ENCODE measurements around the gene DNAJA1. TPM values are rescaled to one million over a fixed set of nuclear protein-coding genes. Genes with fewer than 3 reads are reported as not detected.
A peak's percentile ranks its signal among the peaks of the same experiment; 100 is the strongest.
"Not testable (repeated sequence)": the region's sequence is repeated elsewhere in the genome, so short reads cannot be mapped to it uniquely, and the experiment has no call there.

DNAJA1 gene
- total RNA-seq, 4 donors from 2014 or later = 75.6 to 111 (median 96.5) TPM

GRCh38 chr9:33080534-33080933 lies 55.5 kb downstream of the DNAJA1 start:
- Histone ChIP-seq H3K27ac (peak overlapping the region in 1 of 4 donors; percentile 41), H3K4me3 (no peak overlapping the region), H3K4me1 (peaks cover 0 to 23% (median 0%) of the 10 kb centered on the region in 3 donors), H3K9me3 (peaks cover 0 to 2% (median 0%) of the 10 kb centered on the region in 3 donors), H3K36me3 (no peaks in the 10 kb centered on the region), H3K27me3 (no peaks in the 10 kb centered on the region)
- 58 to 62% methylated on average over 5 to 6 of the region's 6 CpGs for WGBS, 2 donors (ENCODE audit: low coverage in 1 of 2)
- ATAC-seq = no peak
- TF ChIP-seq POLR2A (IDR thresholded peaks at IDR 0.05) = no peak
- no peak for TF ChIP-seq POLR2AphosphoS5 (IDR thresholded peaks at IDR 0.05)
- no peak for TF ChIP-seq EP300 (IDR thresholded peaks at IDR 0.05)
- no peak for TF ChIP-seq CTCF (IDR thresholded peaks at IDR 0.05)

DNA sequence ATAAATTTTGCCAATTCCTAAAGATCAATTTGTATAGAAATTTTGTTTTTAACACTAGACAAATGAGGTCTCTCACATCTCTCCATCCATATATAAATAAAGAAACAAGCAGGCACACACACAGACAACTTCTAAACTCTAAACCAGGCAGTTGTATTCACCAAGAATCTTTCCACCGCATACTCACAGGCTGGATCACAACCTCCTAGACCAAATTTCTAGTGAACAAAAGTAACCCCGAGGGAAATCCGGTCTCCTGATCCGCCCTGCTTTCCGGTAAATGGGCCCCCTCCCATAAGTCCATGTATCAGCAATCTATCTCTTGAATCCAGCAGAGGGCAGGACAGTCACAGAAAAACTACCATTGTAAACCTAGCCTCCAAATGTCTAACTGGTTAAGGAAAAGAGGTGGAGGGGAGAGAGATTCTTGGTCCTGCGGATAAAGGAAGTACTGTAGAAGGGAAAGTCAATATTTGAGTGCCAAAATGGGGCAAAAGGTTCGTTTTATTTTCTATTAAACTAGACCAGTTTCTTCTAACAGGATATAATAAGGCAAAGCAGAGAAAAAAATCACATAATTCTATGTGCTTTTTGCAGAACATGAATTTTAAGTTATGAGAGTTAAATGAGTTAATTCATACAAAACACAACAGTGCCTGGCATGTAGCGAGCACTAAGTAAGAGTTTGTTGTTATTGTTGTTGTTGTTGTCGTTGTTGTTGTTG lies 56.2 kb downstream of the DNAJA1 start:
- Histone ChIP-seq H3K27ac (peak overlapping the region in 2 of 4 donors; percentile 16 to 41), H3K36me3 (no peaks in the 10 kb centered on the region), H3K9me3 (peaks cover 0 to 5% (median 0%) of the 10 kb centered on the region in 3 donors), H3K4me3 (no peak overlapping the region), H3K4me1 (peaks cover 0 to 17% (median 0%) of the 10 kb centered on the region in 3 donors), H3K27me3 (no peaks in the 10 kb centered on the region)
- 10 to 13% methylated on average over 9 of the region's 9 CpGs for WGBS, 2 donors (ENCODE audit: low coverage in 1 of 2)
- ATAC-seq = peak; percentile 47
- TF ChIP-seq CTCF (IDR thresholded peaks at IDR 0.05) (peak; percentile 40 to 92 (median 84)), POLR2AphosphoS5 (IDR thresholded peaks at IDR 0.05) (peak; percentile 64), POLR2A (IDR thresholded peaks at IDR 0.05) (no peak)

DNA sequence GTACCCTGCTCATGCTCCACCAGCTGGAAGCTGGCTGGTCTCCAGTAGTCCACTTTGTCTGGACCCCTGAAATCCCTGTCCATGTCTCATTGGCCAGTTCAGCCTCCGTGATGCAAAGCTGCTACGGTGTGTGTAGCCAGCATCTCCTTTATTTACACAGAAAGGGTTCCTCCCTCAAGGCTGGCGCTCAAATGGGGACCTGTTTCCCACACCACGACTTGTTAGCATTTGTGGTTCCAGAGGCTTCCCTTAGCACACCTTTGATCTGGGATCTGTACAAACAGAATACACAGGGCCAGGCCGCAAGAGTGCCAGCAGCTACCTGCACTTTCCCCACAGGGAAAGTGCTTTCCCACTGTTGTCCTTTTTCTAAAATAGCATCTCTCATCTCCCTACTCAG lies 57.1 kb downstream of the DNAJA1 start:
- Histone ChIP-seq H3K4me3 (no peak overlapping the region), H3K27me3 (no peaks in the 10 kb centered on the region), H3K27ac (no peak overlapping the region), H3K4me1 (peaks cover 0 to 17% (median 0%) of the 10 kb centered on the region in 3 donors), H3K9me3 (peaks cover 0 to 5% (median 0%) of the 10 kb centered on the region in 3 donors), H3K36me3 (no peaks in the 10 kb centered on the region)
- 82 to 100% methylated on average over 1 to 3 of the region's 5 CpGs for WGBS, 2 donors (ENCODE audit: low coverage in 1 of 2)
- TF ChIP-seq EP300 (IDR thresholded peaks at IDR 0.05) (no peak), POLR2AphosphoS5 (IDR thresholded peaks at IDR 0.05) (no peak), CTCF (IDR thresholded peaks at IDR 0.05) (no peak), POLR2A (IDR thresholded peaks at IDR 0.05) (no peak)
- no peak for ATAC-seq

GRCh38 chr9:33082538-33083326 lies 57.7 kb downstream of the DNAJA1 start:
- ATAC-seq = peak; percentile 41
- H3K4me3 ChIP-seq = no peak overlapping the region
- 56 to 66% methylated on average over 7 to 8 of the region's 8 CpGs for WGBS, 2 donors (ENCODE audit: low coverage in 1 of 2)
- TF ChIP-seq POLR2A (IDR thresholded peaks at IDR 0.05) (no peak), EP300 (IDR thresholded peaks at IDR 0.05) (no peak), CTCF (IDR thresholded peaks at IDR 0.05) (no peak), POLR2AphosphoS5 (IDR thresholded peaks at IDR 0.05) (no peak)
- H3K27me3 ChIP-seq = no peaks in the 10 kb centered on the region
- no peak overlapping the region for H3K27ac ChIP-seq
- peaks cover 0 to 17% (median 0%) of the 10 kb centered on the region in 3 donors for H3K4me1 ChIP-seq
- no peaks in the 10 kb centered on the region for H3K36me3 ChIP-seq
- peaks cover 0 to 5% (median 0%) of the 10 kb centered on the region in 3 donors for H3K9me3 ChIP-seq

DNA sequence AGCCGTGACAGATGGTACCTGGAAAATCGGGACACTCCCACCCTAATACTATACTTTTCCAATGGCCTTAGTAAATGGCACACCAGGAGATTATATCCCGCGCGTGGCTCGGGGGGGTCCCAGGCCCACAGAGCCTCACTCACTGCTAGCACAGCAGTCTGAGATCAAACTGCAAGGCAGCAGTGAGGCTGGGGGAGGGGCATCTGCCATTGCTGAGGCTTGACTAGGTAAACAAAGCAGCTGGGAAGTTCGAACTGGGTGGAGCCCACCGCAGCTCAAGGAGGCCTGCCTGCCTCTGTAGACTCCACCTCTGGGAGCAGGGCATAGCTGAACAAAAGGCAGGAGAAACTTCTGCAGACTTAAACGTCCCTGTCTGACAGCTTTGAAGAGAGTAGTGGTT lies 60.6 kb downstream of the DNAJA1 start:
- not testable (repeated sequence) for H3K27me3 ChIP-seq, H3K4me3 ChIP-seq, H3K27ac ChIP-seq, H3K9me3 ChIP-seq, ATAC-seq, H3K36me3 ChIP-seq
- WGBS, 2 donors (ENCODE audit: low coverage in 1 of 2) = 67% methylated on average over 1 of the region's 9 CpGs; no CpG with 5 or more reads in 1 of the 2 donors
- H3K4me1 ChIP-seq = peaks cover 0 to 17% (median 0%) of the 10 kb centered on the region in 3 donors
